A549 (cell line): Measurements from ENCODE around the gene MAP3K7CL. TPM values are rescaled to one million over a fixed set of nuclear protein-coding genes. Genes with fewer than 3 reads are reported as not detected.

Source experiments
- ATAC-seq, 2 experiments: fragments of 200-7000 bp in 1 of 2; fragments of >200 bp in 1 of 2; cut with Nextera tagmentation in 1 of 2; cut with Tn5 transposase in 1 of 2; 3 replicates each; pipeline versions ENCODE4 v1.8.0 to v1.9.1; 2018 to 2020; ENCODE audit warnings: mild to moderate bottlenecking in 1 of 2, moderate library complexity in 1 of 2
- CTCF ChIA-PET: fragments of 300-600 bp; sonication (Branson Sonifier 250); formaldehyde crosslinking; extraction: SDS; loops from one replicate; lab custom pipeline; 2021; ENCODE audit warnings: antibody characterized with exemption, inconsistent platforms; lab: Yijun Ruan, JAX
- POLR2A ChIA-PET: fragments of 350-600 bp; formaldehyde crosslinking; extraction: SDS; loops from one replicate; lab custom pipeline; 2021; ENCODE audit warnings: antibody characterized with exemption, inconsistent platforms; lab: Yijun Ruan, JAX
- DNase-seq, 2 experiments: peaks; one replicate each; pipeline versions ENCODE4 v3.0.0 to v3.0.0-alpha.2; 2011 to 2016; ENCODE audit warnings: low read depth in 1 of 2, low spot score in 1 of 2
- FAIRE-seq: peaks from 2 replicates; lab custom pipeline; 2011; peaks lifted over from hg19 to GRCh38; lab: Jason Lieb, UNC
- H3K27ac ChIP-seq, 2 experiments: fragments of >200 bp; sonication (Bioruptor Twin); formaldehyde crosslinking; 3 replicates each; pipeline ENCODE4 v1.5.1; 2016 to 2017
- H3K4me1 ChIP-seq: fragments of >200 bp; sonication (Bioruptor Twin); formaldehyde crosslinking; 3 replicates; pipeline ENCODE4 v1.6.1; 2016
- H3K4me2 ChIP-seq: fragments of >200 bp; sonication (Bioruptor Twin); formaldehyde crosslinking; 3 replicates; pipeline ENCODE4 v1.6.1; 2016
- H3K4me3 ChIP-seq: fragments of >200 bp; sonication (Bioruptor Twin); formaldehyde crosslinking; 3 replicates; pipeline ENCODE4 v1.5.1; 2016
- H3K9me3 ChIP-seq: fragments of >200 bp; sonication (Bioruptor Twin); formaldehyde crosslinking; 3 replicates; pipeline ENCODE4 v1.6.1; 2016
- BHLHE40 ChIP-seq: IDR thresholded peaks from 2 replicates; pipeline ENCODE4 v1.6.1; 2012; ENCODE audit warnings: low read depth, low read length, inconsistent platforms
- CBX2 ChIP-seq: fragments of 200-600 bp; sonication (generic); IDR thresholded peaks from 2 replicates; pipeline ENCODE4 v1.6.1; 2016; ENCODE audit warnings: low read depth, mild to moderate bottlenecking, borderline replicate concordance
- CBX8 ChIP-seq: fragments of 200-600 bp; sonication (generic); IDR thresholded peaks from 2 replicates; pipeline ENCODE4 v1.6.1; 2016
- CEBPB ChIP-seq, 2 experiments: fragments of >200 bp in 1 of 2; sonication (Bioruptor Twin) in 1 of 2; formaldehyde crosslinking in 1 of 2; IDR thresholded peaks; 2 replicates each; pipeline ENCODE4 v1.6.1; 2012 to 2016
- EHF ChIP-seq: fragments of 250-450 bp; sonication (Bioruptor Pico); IDR thresholded peaks from 2 replicates; pipeline ENCODE4 v1.5.0; 2020; ENCODE audit warnings: mild to moderate bottlenecking
- EP300 ChIP-seq, 2 experiments: fragments of >200 bp; sonication (Bioruptor Twin); formaldehyde crosslinking; IDR thresholded peaks; 2 replicates in 1 of 2; 3 replicates in 1 of 2; pipeline ENCODE4 v1.6.1; 2016 to 2017
- FOSL2 ChIP-seq, 2 experiments: fragments of 450-650 bp in 1 of 2; fragments of >200 bp in 1 of 2; sonication (Bioruptor Twin) in 1 of 2; formaldehyde crosslinking; IDR thresholded peaks; 2 replicates each; pipeline versions ENCODE4 v1.5.0 to v1.6.1; 2016 to 2020; ENCODE audit warnings: mild to moderate bottlenecking in 1 of 2, moderate library complexity in 1 of 2
- FOXS1 ChIP-seq: fragments of 250-450 bp; sonication (Bioruptor Pico); IDR thresholded peaks from 2 replicates; pipeline ENCODE4 v1.5.0; 2020; ENCODE audit warnings: mild to moderate bottlenecking, moderate library complexity
- GATA3 ChIP-seq: IDR thresholded peaks from 2 replicates; pipeline ENCODE4 v1.6.1; 2012; ENCODE audit warnings: borderline replicate concordance
- HOXA7 ChIP-seq: fragments of 250-450 bp; sonication (Bioruptor Pico); IDR thresholded peaks from 2 replicates; pipeline ENCODE4 v1.5.0; 2020; ENCODE audit warnings: mild to moderate bottlenecking, moderate library complexity
- HOXB13 ChIP-seq: fragments of 250-450 bp; sonication (Bioruptor Pico); IDR thresholded peaks from 2 replicates; pipeline ENCODE4 v1.5.0; 2020; ENCODE audit warnings: low read depth, mild to moderate bottlenecking, moderate library complexity
- JUNB ChIP-seq: fragments of >200 bp; sonication (Bioruptor Twin); formaldehyde crosslinking; IDR thresholded peaks from 2 replicates; pipeline ENCODE4 v1.6.1; 2016
- MAFK ChIP-seq: fragments of 450-650 bp; IDR thresholded peaks from 2 replicates; pipeline ENCODE4 v1.6.1; 2014; ENCODE audit not compliant: partially characterized antibody
- MAZ ChIP-seq: fragments of 150-350 bp; IDR thresholded peaks from 2 replicates; pipeline ENCODE4 v1.6.1; 2014; ENCODE audit warnings: antibody characterized with exemption, low read depth, low read length, borderline replicate concordance
- NPAS2 ChIP-seq: fragments of 250-450 bp; sonication (Bioruptor Pico); IDR thresholded peaks from 2 replicates; pipeline ENCODE4 v1.8.0; 2022; ENCODE audit warnings: mild to moderate bottlenecking, moderate library complexity, borderline replicate concordance
- NR3C1 ChIP-seq: fragments of >200 bp; sonication (Bioruptor Twin); formaldehyde crosslinking; IDR thresholded peaks from 3 replicates; pipeline ENCODE4 v1.6.1; 2017
- PHF8 ChIP-seq: fragments of 200-600 bp; sonication (generic); IDR thresholded peaks from 2 replicates; pipeline ENCODE4 v1.6.1; 2016; ENCODE audit warnings: low read depth, mild to moderate bottlenecking, antibody characterized with exemption, moderate library complexity, borderline replicate concordance
- POLR2AphosphoS2 ChIP-seq: conservative IDR thresholded peaks from 2 replicates; pipeline ENCODE4 v1.6.1; 2012; ENCODE audit warnings: low read length, improper control_type of control experiment, inconsistent platforms
- RAD21 ChIP-seq, 2 experiments: fragments of >200 bp in 1 of 2; sonication (Bioruptor Twin) in 1 of 2; formaldehyde crosslinking in 1 of 2; IDR thresholded peaks in 1 of 2; conservative IDR thresholded peaks in 1 of 2; 2 replicates in 1 of 2; 3 replicates in 1 of 2; pipeline ENCODE4 v1.6.1; 2012 to 2018; ENCODE audit warnings: inconsistent platforms in 1 of 2
- RARB ChIP-seq: fragments of 250-450 bp; sonication (Bioruptor Pico); IDR thresholded peaks from 2 replicates; pipeline ENCODE4 v1.8.0; 2021; ENCODE audit warnings: mild to moderate bottlenecking, moderate library complexity
- RCOR1 ChIP-seq: fragments of 150-350 bp; IDR thresholded peaks from 2 replicates; pipeline ENCODE4 v1.6.1; 2014; ENCODE audit warnings: antibody characterized with exemption, low read length, low read depth
- RFX5 ChIP-seq: fragments of 450-650 bp; IDR thresholded peaks from 2 replicates; pipeline ENCODE4 v1.7.1; 2014; ENCODE audit warnings: antibody characterized with exemption, mild to moderate bottlenecking, moderate library complexity
- ZSCAN20 ChIP-seq: fragments of 250-450 bp; sonication (Bioruptor Pico); IDR thresholded peaks from 2 replicates; pipeline ENCODE4 v1.8.0; 2022; ENCODE audit warnings: mild to moderate bottlenecking, moderate library complexity
- WGBS: methylation state at CpG from one replicate; pipeline ENCODE4 v1.1.6; 2017; ENCODE audit errors: missing lambda C conversion rate; 5-methylcytosine and 5-hydroxymethylcytosine counted together
- polyA plus RNA-seq, 4 experiments: library from polyadenylated mRNA; depleted of rRNA in 3 of 4; stranded (reverse); fragments of >200 nt; fragmentation: RNase III in 1 of 4; extraction: RNeasy Plus Mini Kit Qiagen cat#74134 plus additional on column Dnase treatment in 1 of 4; gene quantifications; 2 replicates in 3 of 4; 3 replicates in 1 of 4; pipeline ENCODE4 v1.2.3, GENCODE V29; 2011 to 2017
- TF ChIP-seq, protein P1 (sequence below): fragments of 150-350 bp; IDR thresholded peaks from 2 replicates; pipeline ENCODE4 v1.6.1; 2014; ENCODE audit warnings: low read depth, mild to moderate bottlenecking, low read length
- TF ChIP-seq, protein P2 (sequence below): fragments of >200 bp; sonication (Bioruptor Twin); formaldehyde crosslinking; IDR thresholded peaks from 3 replicates; pipeline ENCODE4 v1.6.1; 2016
- TF ChIP-seq, protein P3 (sequence below): fragments of 250-450 bp; sonication (Bioruptor Pico); IDR thresholded peaks from 2 replicates; pipeline ENCODE4 v1.5.0; 2021; ENCODE audit warnings: mild to moderate bottlenecking, moderate library complexity, borderline replicate concordance
- TF ChIP-seq, protein P4 (sequence below): IDR thresholded peaks from 2 replicates; pipeline ENCODE4 v1.6.1; 2012

MAP3K7CL gene
- polyA plus RNA-seq, 2 of the 4 experiments (the other 2 are of a cell fraction) = 2.9 to 5.7 TPM

DNA sequence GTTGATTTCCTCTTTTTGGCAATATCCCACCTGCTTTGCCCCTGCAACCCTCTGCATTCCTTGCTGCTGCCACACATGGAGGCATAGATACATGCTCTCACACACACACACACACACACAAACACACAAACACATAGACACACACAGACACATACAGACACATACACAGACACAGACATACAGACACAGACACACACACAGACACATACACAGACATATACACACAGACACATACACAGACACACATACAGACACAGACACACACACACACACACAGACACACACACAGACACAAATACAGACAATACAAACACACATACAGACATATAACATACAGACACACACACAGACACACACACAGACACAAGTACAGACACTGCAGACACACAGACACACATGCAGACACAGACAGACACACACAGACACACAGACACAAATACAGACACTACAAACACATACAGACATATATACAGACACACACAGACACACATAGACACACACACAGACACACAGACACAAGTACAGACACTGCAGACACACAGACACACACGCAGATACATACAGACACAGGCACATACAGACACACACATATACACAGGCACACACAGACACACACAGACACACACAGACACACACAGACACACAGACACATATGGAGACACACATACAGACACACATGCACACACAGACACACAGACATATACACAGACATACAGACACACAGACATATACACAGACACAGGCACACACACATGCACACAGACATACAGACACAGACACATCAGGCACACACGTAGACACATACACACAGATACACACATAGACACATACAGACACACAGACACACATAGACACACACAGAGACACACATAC lies 83.3 kb downstream of the MAP3K7CL start:
- DNase-seq (no peak), ATAC-seq (no peak), FAIRE-seq (no peak)
- peaks cover 19% of the 10 kb centered on the region for H3K4me1 ChIP-seq
- H3K9me3 ChIP-seq = no peaks in the 10 kb centered on the region
- H3K4me2 ChIP-seq = no peak overlapping the region
- H3K4me3 ChIP-seq = no peak overlapping the region
- POLR2A ChIA-PET = no interaction called here
- no peak overlapping the region for H3K27ac ChIP-seq
- CTCF ChIA-PET = no interaction called here
- WGBS = 29% methylated on average over 2 of the region's 2 CpGs
- TF ChIP-seq HOXB13 = no peak
- no peak for TF ChIP-seq NPAS2 (CRISPR knock-in tag)
- no peak for TF ChIP-seq POLR2AphosphoS2
- no peak for TF ChIP-seq FOXS1 (CRISPR knock-in tag)
- TF ChIP-seq RAD21 (conservative IDR thresholded peaks at IDR 0.05 in 1 of 2, IDR thresholded peaks at IDR 0.05 in 1 of 2) = no peak
- TF ChIP-seq MAZ = no peak
- no peak for TF ChIP-seq CBX2
- no peak for TF ChIP-seq EHF (CRISPR knock-in tag)
- no peak for TF ChIP-seq RFX5
- TF ChIP-seq NR3C1 = no peak
- TF ChIP-seq GATA3 = no peak
- no peak for TF ChIP-seq CEBPB (IDR thresholded peaks at IDR 0.05)
- TF ChIP-seq RARB (CRISPR knock-in tag) = no peak
- no peak for TF ChIP-seq RCOR1
- TF ChIP-seq, protein P1, sequence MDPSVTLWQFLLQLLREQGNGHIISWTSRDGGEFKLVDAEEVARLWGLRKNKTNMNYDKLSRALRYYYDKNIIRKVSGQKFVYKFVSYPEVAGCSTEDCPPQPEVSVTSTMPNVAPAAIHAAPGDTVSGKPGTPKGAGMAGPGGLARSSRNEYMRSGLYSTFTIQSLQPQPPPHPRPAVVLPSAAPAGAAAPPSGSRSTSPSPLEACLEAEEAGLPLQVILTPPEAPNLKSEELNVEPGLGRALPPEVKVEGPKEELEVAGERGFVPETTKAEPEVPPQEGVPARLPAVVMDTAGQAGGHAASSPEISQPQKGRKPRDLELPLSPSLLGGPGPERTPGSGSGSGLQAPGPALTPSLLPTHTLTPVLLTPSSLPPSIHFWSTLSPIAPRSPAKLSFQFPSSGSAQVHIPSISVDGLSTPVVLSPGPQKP = no peak
- TF ChIP-seq EP300 (IDR thresholded peaks at IDR 0.05) = no peak

DNA sequence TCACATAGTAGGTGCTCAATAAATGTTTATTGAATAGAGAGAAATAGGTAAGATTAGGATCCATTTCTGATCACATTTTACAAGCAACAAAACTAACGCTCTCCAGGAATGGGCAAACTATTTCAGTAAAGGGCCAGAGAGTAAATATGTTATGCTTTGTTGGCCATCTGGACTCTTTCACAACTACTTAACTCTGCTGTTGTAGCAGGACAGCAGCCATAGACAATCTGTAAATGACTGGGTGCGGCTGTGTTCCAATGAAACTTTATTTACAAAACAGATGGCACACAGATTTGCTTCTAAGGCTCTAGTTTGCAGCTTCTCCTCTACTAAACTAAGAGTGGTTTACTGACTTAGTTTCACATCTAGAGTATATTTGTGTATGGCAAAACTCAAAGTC lies 85.3 kb downstream of the MAP3K7CL start:
- H3K27ac ChIP-seq = peak overlapping the region in 1 of 2 experiments; percentile 44; a peak in 1 of 6 replicates
- ATAC-seq (no peak), DNase-seq (no peak), FAIRE-seq (no peak)
- POLR2A ChIA-PET = no interaction called here
- peaks cover 22% of the 10 kb centered on the region for H3K4me1 ChIP-seq
- CTCF ChIA-PET = no interaction called here
- H3K4me2 ChIP-seq = no peak overlapping the region
- H3K9me3 ChIP-seq = no peaks in the 10 kb centered on the region
- TF ChIP-seq EHF (CRISPR knock-in tag) = no peak
- TF ChIP-seq GATA3 = no peak
- no peak for TF ChIP-seq ZSCAN20 (CRISPR knock-in tag)
- TF ChIP-seq PHF8 = no peak
- TF ChIP-seq NPAS2 (CRISPR knock-in tag) = no peak
- TF ChIP-seq, protein P2, sequence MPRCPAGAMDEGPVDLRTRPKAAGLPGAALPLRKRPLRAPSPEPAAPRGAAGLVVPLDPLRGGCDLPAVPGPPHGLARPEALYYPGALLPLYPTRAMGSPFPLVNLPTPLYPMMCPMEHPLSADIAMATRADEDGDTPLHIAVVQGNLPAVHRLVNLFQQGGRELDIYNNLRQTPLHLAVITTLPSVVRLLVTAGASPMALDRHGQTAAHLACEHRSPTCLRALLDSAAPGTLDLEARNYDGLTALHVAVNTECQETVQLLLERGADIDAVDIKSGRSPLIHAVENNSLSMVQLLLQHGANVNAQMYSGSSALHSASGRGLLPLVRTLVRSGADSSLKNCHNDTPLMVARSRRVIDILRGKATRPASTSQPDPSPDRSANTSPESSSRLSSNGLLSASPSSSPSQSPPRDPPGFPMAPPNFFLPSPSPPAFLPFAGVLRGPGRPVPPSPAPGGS = no peak
- no peak for TF ChIP-seq BHLHE40
- TF ChIP-seq HOXA7 (CRISPR knock-in tag) = no peak
- no peak for TF ChIP-seq MAFK
- no peak for TF ChIP-seq CBX8
- TF ChIP-seq, protein P3, sequence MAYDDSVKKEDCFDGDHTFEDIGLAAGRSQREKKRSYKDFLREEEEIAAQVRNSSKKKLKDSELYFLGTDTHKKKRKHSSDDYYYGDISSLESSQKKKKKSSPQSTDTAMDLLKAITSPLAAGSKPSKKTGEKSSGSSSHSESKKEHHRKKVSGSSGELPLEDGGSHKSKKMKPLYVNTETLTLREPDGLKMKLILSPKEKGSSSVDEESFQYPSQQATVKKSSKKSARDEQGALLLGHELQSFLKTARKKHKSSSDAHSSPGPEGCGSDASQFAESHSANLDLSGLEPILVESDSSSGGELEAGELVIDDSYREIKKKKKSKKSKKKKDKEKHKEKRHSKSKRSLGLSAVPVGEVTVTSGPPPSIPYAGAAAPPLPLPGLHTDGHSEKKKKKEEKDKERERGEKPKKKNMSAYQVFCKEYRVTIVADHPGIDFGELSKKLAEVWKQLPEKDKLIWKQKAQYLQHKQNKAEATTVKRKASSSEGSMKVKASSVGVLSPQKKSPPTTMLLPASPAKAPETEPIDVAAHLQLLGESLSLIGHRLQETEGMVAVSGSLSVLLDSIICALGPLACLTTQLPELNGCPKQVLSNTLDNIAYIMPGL (CRISPR knock-in tag) = no peak
- TF ChIP-seq, protein P4, sequence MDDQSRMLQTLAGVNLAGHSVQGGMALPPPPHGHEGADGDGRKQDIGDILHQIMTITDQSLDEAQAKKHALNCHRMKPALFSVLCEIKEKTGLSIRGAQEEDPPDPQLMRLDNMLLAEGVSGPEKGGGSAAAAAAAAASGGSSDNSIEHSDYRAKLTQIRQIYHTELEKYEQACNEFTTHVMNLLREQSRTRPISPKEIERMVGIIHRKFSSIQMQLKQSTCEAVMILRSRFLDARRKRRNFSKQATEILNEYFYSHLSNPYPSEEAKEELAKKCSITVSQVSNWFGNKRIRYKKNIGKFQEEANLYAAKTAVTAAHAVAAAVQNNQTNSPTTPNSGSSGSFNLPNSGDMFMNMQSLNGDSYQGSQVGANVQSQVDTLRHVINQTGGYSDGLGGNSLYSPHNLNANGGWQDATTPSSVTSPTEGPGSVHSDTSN = no peak
- no peak for TF ChIP-seq FOSL2 (IDR thresholded peaks at IDR 0.05)
- TF ChIP-seq FOSL2 (CRISPR knock-in tag; IDR thresholded peaks at IDR 0.05) = no peak
- TF ChIP-seq JUNB = no peak
- no peak for TF ChIP-seq NR3C1
- 85% methylated on average over 2 of the region's 2 CpGs for WGBS
- H3K4me3 ChIP-seq = no peak overlapping the region
